Brain microvascular endothelial cell (primary cell): Measurements from ENCODE around the gene MOCS3.

Experiments used
- DNase-seq: peaks from one replicate; pipeline ENCODE4 v3.0.0-alpha.2; 2020
- H3K27ac ChIP-seq: fragments of 250-450 bp; sonication (Bioruptor Pico); 2 replicates; pipeline ENCODE4 v1.5.1; 2020; ENCODE audit warnings: mild to moderate bottlenecking, moderate library complexity
- H3K27me3 ChIP-seq: fragments of 250-450 bp; sonication (Bioruptor Pico); replicated peaks from 2 replicates; pipeline ENCODE4 v1.5.1; 2020; ENCODE audit warnings: mild to moderate bottlenecking
- H3K36me3 ChIP-seq: fragments of 250-450 bp; sonication (Bioruptor Pico); replicated peaks from 2 replicates; pipeline ENCODE4 v1.5.1; 2020; ENCODE audit warnings: mild to moderate bottlenecking
- H3K4me3 ChIP-seq: 2 replicates; pipeline ENCODE4 v1.5.1; 2011; ENCODE audit warnings: low read depth, mild to moderate bottlenecking, control low read depth, low read length, moderate library complexity
- CTCF ChIP-seq: IDR thresholded peaks from 2 replicates; pipeline ENCODE4 v1.5.1; 2011; ENCODE audit warnings: low read depth, mild to moderate bottlenecking, moderate library complexity, low read length, control low read depth, inconsistent platforms; ENCODE audit errors: missing control alignments
- in situ Hi-C: cut with HindIII; loops from 2 replicates; pipeline ENCODE4 v1.10.0; 2017; ENCODE audit warnings: low sequenced_read_pairs, low pct_ligation_motif_present

Gene MOCS3

GRCh38 chr20:51005214-51005613 lies 46.6 kb downstream of the MOCS3 start:
- peaks cover 73% of the 10 kb centered on the region for H3K36me3 ChIP-seq
- no peaks in the 10 kb centered on the region for H3K27me3 ChIP-seq
- no peak for DNase-seq
- no peak for TF ChIP-seq CTCF
- no peak overlapping the region for H3K27ac ChIP-seq
- no peak overlapping the region for H3K4me3 ChIP-seq
- in situ Hi-C loops = no loop called here

DNA sequence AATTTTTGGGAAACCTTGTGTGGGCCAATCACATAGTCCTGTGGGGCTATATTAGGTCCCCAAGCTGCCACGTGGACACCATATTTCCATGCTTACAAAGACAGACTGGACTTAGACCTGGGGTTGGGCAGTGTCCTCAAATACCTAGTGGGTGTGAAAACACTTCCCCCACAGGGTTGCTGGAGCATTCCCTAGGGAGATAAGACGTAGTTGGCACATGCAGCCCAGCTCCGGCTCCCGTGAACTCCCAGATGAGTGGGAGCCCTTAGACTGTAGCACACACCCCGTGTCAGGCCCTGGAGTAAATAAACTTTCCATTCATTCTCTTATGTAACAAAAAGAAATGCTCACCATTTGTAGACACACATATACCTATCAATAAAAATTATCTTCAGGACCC lies 50.1 kb downstream of the MOCS3 start:
- no peak overlapping the region for H3K4me3 ChIP-seq
- DNase-seq = no peak
- peaks cover 75% of the 10 kb centered on the region for H3K36me3 ChIP-seq
- in situ Hi-C loops = no loop called here
- TF ChIP-seq CTCF = no peak
- no peak overlapping the region for H3K27ac ChIP-seq
- H3K27me3 ChIP-seq = no peaks in the 10 kb centered on the region

- no peak for DNase-seq
- Histone ChIP-seq H3K4me3 (no peak overlapping the region), H3K27me3 (no peaks in the 10 kb centered on the region), H3K36me3 (peaks cover 69% of the 10 kb centered on the region), H3K27ac (no peak overlapping the region)
- no peak for TF ChIP-seq CTCF
- in situ Hi-C loops = no loop called here
Measured at GRCh38 chr20:51009303-51010042, 50.9 kb downstream of the MOCS3 start.

DNA sequence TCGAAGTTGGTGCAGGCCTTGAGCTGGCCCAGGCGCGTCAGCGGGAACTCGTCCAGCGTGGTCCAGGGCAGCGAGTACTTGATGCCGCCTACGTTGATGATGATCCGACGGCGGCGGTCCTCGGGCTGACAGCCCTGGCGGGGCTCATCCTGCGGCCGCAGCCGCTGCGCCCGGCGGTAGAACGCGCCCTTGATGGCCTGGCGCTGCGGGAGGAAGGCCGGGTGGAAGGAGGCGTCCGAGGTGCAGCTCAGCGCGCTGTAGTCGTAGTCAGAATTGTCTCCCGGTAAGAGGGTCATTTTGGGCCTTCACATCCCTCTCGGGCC lies 51.4 kb downstream of the MOCS3 start:
- Histone ChIP-seq H3K27me3 (no peaks in the 10 kb centered on the region), H3K4me3 (no peak overlapping the region), H3K27ac (no peak overlapping the region), H3K36me3 (peaks cover 66% of the 10 kb centered on the region)
- in situ Hi-C loops = no loop called here
- no peak for TF ChIP-seq CTCF
- no peak for DNase-seq

DNA sequence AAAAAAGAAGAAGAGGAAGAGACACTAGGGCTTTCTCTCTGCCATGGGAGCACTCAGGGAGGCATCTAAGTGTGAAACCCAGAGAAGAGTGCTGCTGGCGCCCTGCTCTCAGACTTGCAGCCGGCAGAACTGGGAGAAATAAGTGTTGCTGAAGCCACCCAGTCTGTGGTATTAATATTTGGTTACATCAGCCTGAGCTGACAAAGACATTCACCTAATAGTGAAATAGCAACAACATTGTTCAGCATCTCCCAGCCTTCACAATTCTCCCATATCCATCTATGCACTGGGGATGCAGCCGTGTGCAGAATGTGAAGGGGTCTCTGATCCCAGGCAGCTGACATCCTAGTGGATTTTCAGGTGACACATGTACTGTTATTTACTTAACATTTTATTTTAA lies 52.3 kb downstream of the MOCS3 start:
- Histone ChIP-seq H3K27me3 (no peaks in the 10 kb centered on the region), H3K27ac (no peak overlapping the region), H3K4me3 (no peak overlapping the region), H3K36me3 (peaks cover 62% of the 10 kb centered on the region)
- in situ Hi-C loops = no loop called here
- TF ChIP-seq CTCF = no peak
- DNase-seq = no peak

DNA sequence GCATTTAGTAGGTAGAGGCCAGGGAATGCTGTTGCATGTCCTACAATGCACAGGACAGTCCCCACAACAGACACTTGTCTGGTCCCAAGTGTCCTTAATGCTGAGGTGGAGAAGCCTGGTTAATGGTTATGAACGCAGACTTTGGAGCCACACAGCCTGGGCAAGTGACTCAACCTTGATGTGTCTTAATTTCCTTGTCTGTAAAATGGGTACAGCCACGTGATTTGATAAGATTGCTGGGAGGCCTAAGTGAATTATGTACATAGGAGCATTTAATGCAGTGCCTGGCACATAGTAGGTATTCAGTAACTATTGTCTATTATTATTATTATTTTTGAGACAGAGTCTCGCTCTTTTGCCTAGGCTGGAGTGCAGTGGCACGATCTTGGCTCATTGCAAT lies 52.9 kb downstream of the MOCS3 start:
- DNase-seq = no peak
- H3K36me3 ChIP-seq = peaks cover 60% of the 10 kb centered on the region
- TF ChIP-seq CTCF = no peak
- no peak overlapping the region for H3K27ac ChIP-seq
- no peak overlapping the region for H3K4me3 ChIP-seq
- in situ Hi-C loops = no loop called here
- no peaks in the 10 kb centered on the region for H3K27me3 ChIP-seq
